HepG2 (cell line): ENCODE measurements around the gene PKDREJ.

Experiments used
- CTCF ChIP-seq: sonication (generic); formaldehyde crosslinking; IDR thresholded peaks from 2 replicates; pipeline ENCODE4 v1.5.0; 2020; ENCODE audit warnings: mild to moderate bottlenecking, missing genetic modification reagents, moderate library complexity
- HMG20B ChIP-seq: conservative IDR thresholded peaks from 2 replicates; pipeline ENCODE4 v1.6.1; 2016; ENCODE audit warnings: missing genetic modification reagents, missing compliant biosample characterization
- REST ChIP-seq, 2 experiments: IDR thresholded peaks; 2 replicates each; pipeline ENCODE4 v1.6.1; 2011 to 2012; ENCODE audit warnings: low read length in 2 of 2, borderline replicate concordance in 1 of 2, low read depth in 1 of 2, mild to moderate bottlenecking in 1 of 2, moderate library complexity in 1 of 2
- ZNF274 ChIP-seq: sonication (generic); formaldehyde crosslinking; IDR thresholded peaks from 2 replicates; pipeline ENCODE4 v1.5.1; 2020; ENCODE audit warnings: mild to moderate bottlenecking, missing genetic modification reagents

GRCh38 chr22:46226577-46226976, 36.6 kb downstream of the PKDREJ start:
- no peak for TF ChIP-seq CTCF (CRISPR knock-in tag)
- no peak for TF ChIP-seq HMG20B
- no peak for TF ChIP-seq REST (IDR thresholded peaks at IDR 0.05; ENCODE audit: borderline replicate concordance in 1 of 2, low read depth in 1 of 2, low read length in 2 of 2)
- TF ChIP-seq ZNF274 (CRISPR knock-in tag): no peak
